ENCODE data around the gene MINDY4. TPM values are rescaled to one million over a fixed set of nuclear protein-coding genes. Genes with fewer than 3 reads are reported as not detected.

Gene MINDY4
- total RNA-seq, 1 donor from 2014 or later: 3.8 TPM

DNA sequence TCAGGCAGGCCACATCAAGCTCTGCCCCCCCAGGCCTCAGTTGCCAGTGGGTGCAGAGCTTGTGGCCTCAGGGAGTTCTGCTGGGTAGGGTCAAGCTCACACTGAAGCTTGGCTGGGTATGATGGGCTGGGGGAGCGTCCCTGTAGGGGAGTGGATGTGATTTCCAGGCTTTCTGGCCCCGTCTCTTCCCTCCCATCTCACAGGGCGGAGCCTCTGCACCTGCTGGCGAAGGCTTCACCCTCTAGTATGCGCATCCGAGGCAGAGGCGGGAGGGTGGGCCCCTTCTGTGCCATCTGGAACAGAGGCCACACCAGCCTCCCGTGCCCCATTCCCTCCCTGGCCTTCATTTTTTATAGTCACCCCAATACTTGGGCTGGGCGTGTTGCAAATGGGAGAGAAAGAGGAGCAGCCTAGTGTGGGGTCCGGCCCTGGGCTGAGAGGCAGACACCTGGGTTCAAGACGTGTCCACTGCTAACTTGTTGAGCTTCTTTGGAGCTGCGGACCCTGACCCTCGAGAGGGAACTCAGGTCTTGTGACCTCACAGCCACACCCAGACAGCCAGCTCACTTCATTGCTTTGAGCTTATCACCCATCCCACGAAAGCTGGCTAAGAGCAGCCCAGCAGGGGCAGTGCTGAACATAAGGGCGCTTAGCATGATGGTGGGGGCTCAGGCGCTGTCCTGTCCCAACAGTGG is 142.8 kb downstream of the MINDY4 start:
- TF ChIP-seq, protein P1, sequence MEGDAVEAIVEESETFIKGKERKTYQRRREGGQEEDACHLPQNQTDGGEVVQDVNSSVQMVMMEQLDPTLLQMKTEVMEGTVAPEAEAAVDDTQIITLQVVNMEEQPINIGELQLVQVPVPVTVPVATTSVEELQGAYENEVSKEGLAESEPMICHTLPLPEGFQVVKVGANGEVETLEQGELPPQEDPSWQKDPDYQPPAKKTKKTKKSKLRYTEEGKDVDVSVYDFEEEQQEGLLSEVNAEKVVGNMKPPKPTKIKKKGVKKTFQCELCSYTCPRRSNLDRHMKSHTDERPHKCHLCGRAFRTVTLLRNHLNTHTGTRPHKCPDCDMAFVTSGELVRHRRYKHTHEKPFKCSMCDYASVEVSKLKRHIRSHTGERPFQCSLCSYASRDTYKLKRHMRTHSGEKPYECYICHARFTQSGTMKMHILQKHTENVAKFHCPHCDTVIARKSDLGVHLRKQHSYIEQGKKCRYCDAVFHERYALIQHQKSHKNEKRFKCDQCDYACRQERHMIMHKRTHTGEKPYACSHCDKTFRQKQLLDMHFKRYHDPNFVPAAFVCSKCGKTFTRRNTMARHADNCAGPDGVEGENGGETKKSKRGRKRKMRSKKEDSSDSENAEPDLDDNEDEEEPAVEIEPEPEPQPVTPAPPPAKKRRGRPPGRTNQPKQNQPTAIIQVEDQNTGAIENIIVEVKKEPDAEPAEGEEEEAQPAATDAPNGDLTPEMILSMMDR (IDR thresholded peaks at IDR 0.05; ENCODE audit: borderline replicate concordance): no peak
- DNase-seq: no peak

DNA sequence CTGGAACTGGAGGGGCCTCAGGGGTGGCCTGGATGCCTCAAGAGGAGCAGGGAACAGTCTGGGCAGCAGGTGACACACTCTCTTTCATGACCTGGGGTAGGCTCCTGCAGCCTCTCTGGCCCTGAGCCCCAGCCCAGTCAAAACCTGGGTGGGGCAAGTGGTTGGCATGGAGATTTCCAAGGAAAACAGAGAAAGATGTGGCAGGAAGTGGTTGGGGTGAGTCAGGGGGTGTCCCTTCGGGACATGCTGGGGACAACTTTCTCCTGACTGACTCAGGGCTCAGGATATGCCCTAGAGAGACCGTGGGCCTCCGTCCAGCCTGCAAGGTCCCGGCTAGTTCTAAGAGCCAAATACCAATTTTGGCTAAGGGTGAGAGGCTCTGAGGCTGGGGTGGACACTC is 143.4 kb downstream of the MINDY4 start:
- H3K27ac ChIP-seq (replicated peaks): peak overlapping the region; percentile 92
- peak overlapping the region; percentile 70 for H3K4me3 ChIP-seq
- intact Hi-C loops (cut with micrococcal nuclease): no loop called here
- no peaks in the 10 kb centered on the region for H3K36me3 ChIP-seq
- H3K9me3 ChIP-seq (replicated peaks): no peaks in the 10 kb centered on the region
- no peak for DNase-seq
- no peaks in the 10 kb centered on the region for H3K27me3 ChIP-seq (ENCODE audit: low read depth)
- peaks cover 100% of the 10 kb centered on the region for H3K4me1 ChIP-seq
- TF ChIP-seq, protein P1 (IDR thresholded peaks at IDR 0.05; ENCODE audit: borderline replicate concordance): no peak

More for the DNA sequence above, 142.8 kb downstream of the MINDY4 start:
- intact Hi-C loops (cut with micrococcal nuclease): no loop called here
- peak overlapping the region; percentile 92 for H3K27ac ChIP-seq (replicated peaks)
- no peaks in the 10 kb centered on the region for H3K36me3 ChIP-seq
- no peaks in the 10 kb centered on the region for H3K27me3 ChIP-seq (ENCODE audit: low read depth)
- H3K4me3 ChIP-seq: peak overlapping the region; percentile 70
- H3K4me1 ChIP-seq: peaks cover 99% of the 10 kb centered on the region
- H3K9me3 ChIP-seq (replicated peaks): no peaks in the 10 kb centered on the region

DNA sequence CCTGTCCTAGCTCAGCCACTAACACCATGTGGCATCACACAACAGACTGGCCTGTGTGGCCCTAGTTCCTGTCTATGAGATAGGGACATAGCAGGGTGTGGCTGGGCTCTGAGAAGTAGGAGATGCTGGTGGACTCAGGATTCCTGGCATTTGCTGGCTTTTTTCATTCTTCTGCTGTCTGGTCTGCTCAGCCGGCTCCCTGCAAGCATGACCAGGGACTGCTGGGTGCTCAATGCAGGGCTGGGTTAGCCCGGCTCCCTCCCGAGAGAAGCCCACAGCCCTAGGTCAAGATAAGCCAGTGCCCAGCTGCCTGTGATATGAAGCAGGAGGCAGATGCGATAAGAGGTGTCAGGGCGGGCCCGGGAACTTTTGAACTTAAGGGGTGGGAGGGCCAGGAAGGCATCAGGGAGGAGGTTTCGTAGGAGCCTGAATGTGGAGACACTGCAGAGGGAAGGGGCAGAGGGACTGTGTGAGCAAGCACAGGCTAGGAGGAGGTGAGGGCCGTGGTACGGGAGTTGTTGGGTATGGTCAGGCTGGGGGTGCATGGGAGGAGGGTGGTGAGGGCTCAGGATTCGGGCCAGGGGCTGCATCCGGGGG is 143.9 kb downstream of the MINDY4 start:
- Histone ChIP-seq H3K36me3 (no peaks in the 10 kb centered on the region), H3K27me3 (ENCODE audit: low read depth) (no peaks in the 10 kb centered on the region), H3K4me1 (peaks cover 100% of the 10 kb centered on the region), H3K4me3 (peak overlapping the region; percentile 70), H3K9me3 (replicated peaks) (no peaks in the 10 kb centered on the region), H3K27ac (replicated peaks) (peak overlapping the region; percentile 92)
- no peak for DNase-seq
- TF ChIP-seq, protein P1 (IDR thresholded peaks at IDR 0.05; ENCODE audit: borderline replicate concordance): no peak
- intact Hi-C loops (cut with micrococcal nuclease): no loop called here

DNA sequence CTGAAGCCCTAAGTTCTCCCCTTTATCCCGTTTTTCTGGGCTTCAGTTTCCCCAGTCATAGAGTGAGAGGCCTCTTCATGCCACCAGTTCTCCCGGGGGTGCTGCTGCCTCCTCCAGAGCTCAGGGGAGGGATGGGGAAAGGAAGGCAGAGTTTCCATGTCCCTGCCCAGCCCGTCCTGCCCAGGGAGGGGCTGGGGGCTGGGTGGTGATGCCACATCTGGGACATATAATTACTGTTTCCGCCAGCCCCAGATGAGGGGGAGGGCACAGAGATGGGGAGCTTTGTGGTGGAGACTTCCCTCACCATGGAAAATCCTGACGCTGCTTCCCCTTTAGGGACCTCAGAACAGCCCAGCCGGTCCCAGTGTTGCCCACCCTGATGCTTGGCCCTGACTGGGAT is 144.5 kb downstream of the MINDY4 start:
- no peaks in the 10 kb centered on the region for H3K27me3 ChIP-seq (ENCODE audit: low read depth)
- intact Hi-C loops (cut with micrococcal nuclease): no loop called here
- TF ChIP-seq, protein P1 (IDR thresholded peaks at IDR 0.05; ENCODE audit: borderline replicate concordance): no peak
- DNase-seq: no peak
- H3K27ac ChIP-seq (replicated peaks): peak overlapping the region; percentile 92
- H3K9me3 ChIP-seq (replicated peaks): no peaks in the 10 kb centered on the region
- no peaks in the 10 kb centered on the region for H3K36me3 ChIP-seq
- H3K4me3 ChIP-seq: peak overlapping the region; percentile 70
- peaks cover 100% of the 10 kb centered on the region for H3K4me1 ChIP-seq

DNA sequence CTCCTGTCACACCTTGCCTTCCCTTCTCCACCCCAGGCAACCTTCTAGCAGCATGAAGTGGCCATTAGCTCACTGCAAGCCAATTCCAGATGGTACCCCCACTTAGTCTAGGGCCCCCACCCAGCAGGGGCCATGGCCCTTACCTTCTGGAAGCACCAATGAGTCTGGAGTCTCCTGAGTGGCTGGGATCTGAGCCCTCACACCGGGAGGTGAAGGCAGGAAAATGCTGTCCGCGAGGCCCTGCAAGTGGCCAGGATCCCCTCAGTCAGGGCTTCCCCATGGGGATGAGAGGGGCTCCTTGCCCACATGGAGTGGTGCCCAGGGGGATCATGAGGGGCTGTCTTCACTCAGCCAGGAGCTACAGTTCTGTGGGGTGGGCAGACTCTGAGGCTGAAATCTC is 145.0 kb downstream of the MINDY4 start:
- no peak for DNase-seq
- no peaks in the 10 kb centered on the region for H3K9me3 ChIP-seq (replicated peaks)
- TF ChIP-seq, protein P1 (IDR thresholded peaks at IDR 0.05; ENCODE audit: borderline replicate concordance): no peak
- H3K4me1 ChIP-seq: peaks cover 100% of the 10 kb centered on the region
- H3K4me3 ChIP-seq: peak overlapping the region; percentile 70
- H3K27ac ChIP-seq (replicated peaks): peak overlapping the region; percentile 92
- no peaks in the 10 kb centered on the region for H3K36me3 ChIP-seq
- H3K27me3 ChIP-seq (ENCODE audit: low read depth): no peaks in the 10 kb centered on the region
- intact Hi-C loops (cut with micrococcal nuclease): no loop called here
